Caco-2 (cell line): ENCODE results near the gene SEC61A2. TPM values are rescaled to one million over a fixed set of nuclear protein-coding genes. Genes with fewer than 3 reads are reported as not detected.

Source experiments
- BruUV-seq: library from RNA; stranded (reverse); fragments of 400-500 nt; replicated peaks from 2 replicates; lab custom pipeline; 2021; lab: Mats Ljungman, UMichigan
- CTCF ChIA-PET: fragments of 300-600 bp; sonication (Branson Sonifier 250); formaldehyde crosslinking; loops from one replicate; lab custom pipeline; 2022; ENCODE audit warnings: antibody characterized with exemption; lab: Charles Lee
- POLR2A ChIA-PET: fragments of 300-600 bp; sonication (Branson Sonifier 250); formaldehyde crosslinking; loops from one replicate; lab custom pipeline; 2022; ENCODE audit warnings: antibody characterized with exemption; lab: Charles Lee
- DNase-seq, 2 experiments: peaks; one replicate each; pipeline versions ENCODE4 v3.0.0 to v3.0.0-alpha.2; 2020 to 2022
- H3K27me3 ChIP-seq: replicated peaks from 2 replicates; pipeline ENCODE4 v1.6.0; 2011; ENCODE audit warnings: low read length; ENCODE audit not compliant: control insufficient read depth, insufficient read depth
- H3K36me3 ChIP-seq: 2 replicates; pipeline ENCODE4 v1.5.1; 2011; ENCODE audit warnings: low read length; ENCODE audit not compliant: control insufficient read depth, insufficient read depth
- H3K4me1 ChIP-seq: fragments of 250-450 bp; sonication (Bioruptor Pico); 2 replicates; pipeline ENCODE4 v1.5.1; 2020; ENCODE audit warnings: mild to moderate bottlenecking
- H3K4me3 ChIP-seq: 2 replicates; pipeline ENCODE4 v1.5.1; 2011; ENCODE audit warnings: low read depth, mild to moderate bottlenecking, control low read depth, low read length
- H3K9me3 ChIP-seq: fragments of 250-450 bp; sonication (Bioruptor Pico); 2 replicates; pipeline ENCODE4 v1.5.1; 2020; ENCODE audit warnings: mild to moderate bottlenecking, moderate library complexity
- H3K27ac Mint-ChIP-seq: one replicate; pipeline ENCODE4 v1.8.0; 2022; ENCODE audit warnings: mixed read lengths; ENCODE audit not compliant: unreplicated experiment
- H3K27me3 Mint-ChIP-seq: one replicate; pipeline ENCODE4 v1.8.0; 2022; ENCODE audit warnings: mixed read lengths; ENCODE audit not compliant: insufficient read depth, unreplicated experiment
- H3K36me3 Mint-ChIP-seq: one replicate; pipeline ENCODE4 v1.8.0; 2022; ENCODE audit warnings: mild to moderate bottlenecking, mixed read lengths; ENCODE audit not compliant: insufficient read depth, unreplicated experiment
- H3K4me1 Mint-ChIP-seq: one replicate; pipeline ENCODE4 v1.8.0; 2022; ENCODE audit warnings: low read depth, mixed read lengths; ENCODE audit not compliant: unreplicated experiment
- H3K4me3 Mint-ChIP-seq: one replicate; pipeline ENCODE4 v1.8.0; 2022; ENCODE audit warnings: mild to moderate bottlenecking, moderate library complexity, mixed read lengths; ENCODE audit not compliant: unreplicated experiment
- H3K9me3 Mint-ChIP-seq: one replicate; pipeline ENCODE4 v1.8.0; 2022; ENCODE audit warnings: mixed read lengths; ENCODE audit not compliant: unreplicated experiment
- CTCF ChIP-seq, 2 experiments: fragments of 200-600 bp in 1 of 2; IDR thresholded peaks; 1 replicate in 1 of 2; 2 replicates in 1 of 2; pipeline versions ENCODE4 v1.5.1 to v1.8.0; 2011 to 2022; ENCODE audit warnings: antibody characterized with exemption in 1 of 2, control low read depth in 1 of 2, inconsistent platforms in 1 of 2, low read depth in 1 of 2, low read length in 1 of 2, mild to moderate bottlenecking in 1 of 2, moderate library complexity in 1 of 2; ENCODE audit not compliant: insufficient read depth in 1 of 2, severe bottlenecking in 1 of 2, unreplicated experiment in 1 of 2
- intact Hi-C: fragments of 100-400 bp; cut with micrococcal nuclease; formaldehyde crosslinking; loops from one replicate; pipeline ENCODE4 v1.10.0; 2022; ENCODE audit not compliant: unreplicated experiment
- total RNA-seq: library from RNA; stranded (reverse); gene quantifications from 2 replicates; pipeline ENCODE4 v1.2.3, GENCODE V29; 2022

Gene SEC61A2
- total RNA-seq, 1 experiment from 2014 or later: 34.1 TPM

- no peaks in the 10 kb centered on the region for H3K9me3 Mint-ChIP-seq
- H3K36me3 Mint-ChIP-seq: peaks cover 71% of the 10 kb centered on the region
- no peaks in the 10 kb centered on the region for H3K4me1 ChIP-seq
- CTCF ChIA-PET: no interaction called here
- no TSS peak for BruUV-seq
- intact Hi-C loops: no loop called here
- POLR2A ChIA-PET: interaction anchor here (1.7 kb wide), 1 partner anchor 9 kb away, joined by 3 read pairs; the partner anchor contains the start of gene CDC123
- TF ChIP-seq CTCF (IDR thresholded peaks at IDR 0.05; ENCODE audit: insufficient read depth in 1 of 2, low read depth in 1 of 2, low read length in 1 of 2, severe bottlenecking in 1 of 2, unreplicated experiment in 1 of 2): no peak
- no peak overlapping the region for H3K4me3 Mint-ChIP-seq
- H3K9me3 ChIP-seq: no peaks in the 10 kb centered on the region
- no peaks in the 10 kb centered on the region for H3K27me3 ChIP-seq
- no peak for DNase-seq
- H3K27ac Mint-ChIP-seq: no peak overlapping the region
- no peak overlapping the region for H3K4me3 ChIP-seq
- no peaks in the 10 kb centered on the region for H3K36me3 ChIP-seq
- no peaks in the 10 kb centered on the region for H3K27me3 Mint-ChIP-seq
- H3K4me1 Mint-ChIP-seq: no peaks in the 10 kb centered on the region
Measured at GRCh38 chr10:12187321-12187905, 57.9 kb downstream of the SEC61A2 start.

- TF ChIP-seq CTCF (IDR thresholded peaks at IDR 0.05; ENCODE audit: insufficient read depth in 1 of 2, low read depth in 1 of 2, low read length in 1 of 2, severe bottlenecking in 1 of 2, unreplicated experiment in 1 of 2): no peak
- no peaks in the 10 kb centered on the region for H3K36me3 ChIP-seq
- Mint-ChIP-seq H3K27me3 (no peaks in the 10 kb centered on the region), H3K4me3 (no peak overlapping the region), H3K9me3 (no peaks in the 10 kb centered on the region), H3K4me1 (peaks cover 7% of the 10 kb centered on the region), H3K27ac (no peak overlapping the region), H3K36me3 (peaks cover 68% of the 10 kb centered on the region)
- DNase-seq: no peak
- POLR2A ChIA-PET: no interaction called here
- H3K27me3 ChIP-seq: no peaks in the 10 kb centered on the region
- no peaks in the 10 kb centered on the region for H3K9me3 ChIP-seq
- intact Hi-C loops: no loop called here
- H3K4me1 ChIP-seq: no peaks in the 10 kb centered on the region
- CTCF ChIA-PET: interaction anchor here (0.6 kb wide), 1 partner anchor 8 kb away, joined by 3 read pairs; no protein-coding TSS in a partner anchor
- no peak overlapping the region for H3K4me3 ChIP-seq
- no TSS peak for BruUV-seq
Measured at GRCh38 chr10:12188656-12189055, 59.2 kb downstream of the SEC61A2 start.

GRCh38 chr10:12189426-12189825 lies 59.9 kb downstream of the SEC61A2 start:
- intact Hi-C loops: no loop called here
- CTCF ChIA-PET: no interaction called here
- BruUV-seq: no TSS peak
- Histone ChIP-seq H3K27me3 (no peaks in the 10 kb centered on the region), H3K36me3 (no peaks in the 10 kb centered on the region), H3K4me1 (peaks cover 5% of the 10 kb centered on the region), H3K9me3 (no peaks in the 10 kb centered on the region), H3K4me3 (no peak overlapping the region)
- Mint-ChIP-seq H3K27me3 (no peaks in the 10 kb centered on the region), H3K36me3 (peaks cover 63% of the 10 kb centered on the region), H3K27ac (no peak overlapping the region), H3K4me1 (peaks cover 13% of the 10 kb centered on the region), H3K9me3 (no peaks in the 10 kb centered on the region), H3K4me3 (no peak overlapping the region)
- TF ChIP-seq CTCF (IDR thresholded peaks at IDR 0.05; ENCODE audit: insufficient read depth in 1 of 2, low read depth in 1 of 2, low read length in 1 of 2, severe bottlenecking in 1 of 2, unreplicated experiment in 1 of 2): no peak
- DNase-seq: no peak
- POLR2A ChIA-PET: interaction anchor here (0.7 kb wide), 1 partner anchor 19 kb away, joined by 3 read pairs; no protein-coding TSS in a partner anchor
